HG02970 (cell line): ENCODE measurements around the gene PDIA4.
"Not testable (repeated sequence)": the region's sequence is repeated elsewhere in the genome, so short reads cannot be mapped to it uniquely, and the experiment has no call there.

Experiments used
- ATAC-seq: cut with Tn5 transposase; IDR thresholded peaks from one replicate; pipeline ENCODE4 v1.9.1; 2021; ENCODE audit warnings: mild to moderate bottlenecking, moderate library complexity, moderate number of reproducible peaks; ENCODE audit not compliant: unreplicated experiment, low FRiP score

The PDIA4 gene

GRCh38 chr7:149028346-149029109, at the start of gene PDIA4:
Gene PDIA4 (minus strand): TSS chr7:149028505. CDS start chr7:149028408, 97 bp downstream.
- peak; percentile 97 for ATAC-seq

GRCh38 chr7:149077594-149077993, 49.3 kb upstream of the PDIA4 start:
- no peak for ATAC-seq

- ATAC-seq: no peak
Observed at GRCh38 chr7:149075286-149075685, 47.0 kb upstream of the PDIA4 start.

GRCh38 chr7:149074116-149074885, 46.0 kb upstream of the PDIA4 start:
- ATAC-seq: no peak

- ATAC-seq: no peak
Observed at GRCh38 chr7:149072438-149072775, 44.1 kb upstream of the PDIA4 start.

- no peak for ATAC-seq
Observed at GRCh38 chr7:149071641-149072437, 43.5 kb upstream of the PDIA4 start.

- ATAC-seq: no peak
Observed at GRCh38 chr7:149071182-149071635, 42.9 kb upstream of the PDIA4 start.

GRCh38 chr7:149070372-149071125, 42.2 kb upstream of the PDIA4 start:
- no peak for ATAC-seq

- ATAC-seq: no peak
Observed at GRCh38 chr7:149067869-149068268, 39.6 kb upstream of the PDIA4 start.

- no peak for ATAC-seq
Observed at GRCh38 chr7:149063476-149063875, 35.2 kb upstream of the PDIA4 start.

GRCh38 chr7:149062217-149062899, 34.1 kb upstream of the PDIA4 start:
- ATAC-seq: not testable (repeated sequence)

- ATAC-seq: no peak
Observed at GRCh38 chr7:149060156-149060555, 31.9 kb upstream of the PDIA4 start.

GRCh38 chr7:149053885-149054284, 25.6 kb upstream of the PDIA4 start:
- ATAC-seq: no peak

GRCh38 chr7:149053384-149053783, 25.1 kb upstream of the PDIA4 start:
- no peak for ATAC-seq

GRCh38 chr7:149050941-149051340, 22.6 kb upstream of the PDIA4 start:
- no peak for ATAC-seq

- no peak for ATAC-seq
Observed at GRCh38 chr7:149048805-149049204, 20.5 kb upstream of the PDIA4 start.

GRCh38 chr7:149046416-149046815, 18.1 kb upstream of the PDIA4 start:
- ATAC-seq: no peak

GRCh38 chr7:149043936-149044335, 15.6 kb upstream of the PDIA4 start:
- no peak for ATAC-seq

- no peak for ATAC-seq
Observed at GRCh38 chr7:149041350-149041749, 13.0 kb upstream of the PDIA4 start.

GRCh38 chr7:149038641-149039040, 10.3 kb upstream of the PDIA4 start:
- not testable (repeated sequence) for ATAC-seq
